Testis (tissue), 2 donors: ENCODE results near the gene MEGF6.

Source experiments
- POLR2A ChIP-seq: fragments of 450-650 bp; IDR thresholded peaks from one replicate; pipeline ENCODE4 v1.6.1; 2017; ENCODE audit warnings: antibody characterized with exemption, mild to moderate bottlenecking, moderate library complexity
- TF ChIP-seq, protein P1 (sequence below), 3 experiments: fragments of 450-650 bp in 2 of 3; fragments of 200-600 bp in 1 of 3; sonication (generic) in 1 of 3; IDR thresholded peaks; one replicate each; pipeline ENCODE4 v1.5.1; 2016 to 2019; ENCODE audit warnings: antibody characterized with exemption in 3 of 3, mild to moderate bottlenecking in 2 of 3, moderate library complexity in 1 of 3

DNA sequence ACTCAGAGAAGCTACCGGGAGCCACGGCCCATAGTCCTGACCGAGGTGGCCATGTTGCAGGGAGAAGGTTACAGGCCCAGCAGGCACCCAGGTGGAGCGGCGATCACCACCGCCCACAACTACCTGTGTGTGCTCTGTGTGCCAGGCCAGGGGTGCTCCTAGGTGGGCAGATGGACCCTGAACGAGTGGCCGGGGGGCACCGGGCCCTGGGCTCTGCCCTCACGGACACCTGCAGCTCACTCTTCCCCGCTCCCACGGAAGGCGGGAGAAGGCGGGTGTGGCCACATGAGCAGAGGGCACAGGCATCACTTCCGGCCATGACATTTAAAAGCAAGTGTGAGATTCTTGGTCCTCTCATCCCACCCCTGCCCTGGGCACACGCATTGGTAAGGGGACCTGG lies 73.9 kb downstream of the MEGF6 start:
- no peak for TF ChIP-seq POLR2A
- TF ChIP-seq, protein P1, sequence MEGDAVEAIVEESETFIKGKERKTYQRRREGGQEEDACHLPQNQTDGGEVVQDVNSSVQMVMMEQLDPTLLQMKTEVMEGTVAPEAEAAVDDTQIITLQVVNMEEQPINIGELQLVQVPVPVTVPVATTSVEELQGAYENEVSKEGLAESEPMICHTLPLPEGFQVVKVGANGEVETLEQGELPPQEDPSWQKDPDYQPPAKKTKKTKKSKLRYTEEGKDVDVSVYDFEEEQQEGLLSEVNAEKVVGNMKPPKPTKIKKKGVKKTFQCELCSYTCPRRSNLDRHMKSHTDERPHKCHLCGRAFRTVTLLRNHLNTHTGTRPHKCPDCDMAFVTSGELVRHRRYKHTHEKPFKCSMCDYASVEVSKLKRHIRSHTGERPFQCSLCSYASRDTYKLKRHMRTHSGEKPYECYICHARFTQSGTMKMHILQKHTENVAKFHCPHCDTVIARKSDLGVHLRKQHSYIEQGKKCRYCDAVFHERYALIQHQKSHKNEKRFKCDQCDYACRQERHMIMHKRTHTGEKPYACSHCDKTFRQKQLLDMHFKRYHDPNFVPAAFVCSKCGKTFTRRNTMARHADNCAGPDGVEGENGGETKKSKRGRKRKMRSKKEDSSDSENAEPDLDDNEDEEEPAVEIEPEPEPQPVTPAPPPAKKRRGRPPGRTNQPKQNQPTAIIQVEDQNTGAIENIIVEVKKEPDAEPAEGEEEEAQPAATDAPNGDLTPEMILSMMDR (IDR thresholded peaks at IDR 0.05): no peak
